Measurements from ENCODE around the gene USH2A.

DNA sequence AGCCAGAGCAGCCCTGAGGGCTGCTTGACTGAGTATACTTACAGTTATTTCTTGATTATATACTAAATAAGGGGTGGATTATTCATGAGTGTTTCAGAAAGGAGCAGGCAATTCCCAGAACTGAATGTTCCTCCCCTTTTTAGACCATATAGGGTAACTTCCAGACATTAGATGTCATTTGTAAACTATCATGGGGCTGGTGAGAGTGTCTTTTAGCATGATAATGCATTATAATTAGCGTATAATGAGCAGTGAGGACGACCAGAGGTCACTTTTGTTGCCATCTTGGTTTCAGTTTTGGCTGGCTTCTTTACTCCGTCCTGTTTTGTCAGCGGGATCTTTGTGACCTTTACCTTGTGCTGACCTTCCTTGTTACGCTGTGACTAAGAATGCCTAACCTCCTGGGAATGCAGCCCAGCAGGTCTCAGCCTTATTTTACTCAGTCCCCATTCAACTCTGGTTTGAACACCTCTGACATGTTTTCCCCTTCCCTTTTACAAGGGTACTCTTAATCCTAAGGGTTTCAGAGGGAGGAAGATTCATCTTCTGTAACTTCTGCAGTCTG, 840.0 kb downstream of the USH2A start:
- TF ChIP-seq, protein P1, sequence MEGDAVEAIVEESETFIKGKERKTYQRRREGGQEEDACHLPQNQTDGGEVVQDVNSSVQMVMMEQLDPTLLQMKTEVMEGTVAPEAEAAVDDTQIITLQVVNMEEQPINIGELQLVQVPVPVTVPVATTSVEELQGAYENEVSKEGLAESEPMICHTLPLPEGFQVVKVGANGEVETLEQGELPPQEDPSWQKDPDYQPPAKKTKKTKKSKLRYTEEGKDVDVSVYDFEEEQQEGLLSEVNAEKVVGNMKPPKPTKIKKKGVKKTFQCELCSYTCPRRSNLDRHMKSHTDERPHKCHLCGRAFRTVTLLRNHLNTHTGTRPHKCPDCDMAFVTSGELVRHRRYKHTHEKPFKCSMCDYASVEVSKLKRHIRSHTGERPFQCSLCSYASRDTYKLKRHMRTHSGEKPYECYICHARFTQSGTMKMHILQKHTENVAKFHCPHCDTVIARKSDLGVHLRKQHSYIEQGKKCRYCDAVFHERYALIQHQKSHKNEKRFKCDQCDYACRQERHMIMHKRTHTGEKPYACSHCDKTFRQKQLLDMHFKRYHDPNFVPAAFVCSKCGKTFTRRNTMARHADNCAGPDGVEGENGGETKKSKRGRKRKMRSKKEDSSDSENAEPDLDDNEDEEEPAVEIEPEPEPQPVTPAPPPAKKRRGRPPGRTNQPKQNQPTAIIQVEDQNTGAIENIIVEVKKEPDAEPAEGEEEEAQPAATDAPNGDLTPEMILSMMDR (IDR thresholded peaks at IDR 0.05): no peak
- no peak for TF ChIP-seq POLR2A (IDR thresholded peaks at IDR 0.05)
